ENCODE data around the gene TMEFF1. TPM values are rescaled to one million over a fixed set of nuclear protein-coding genes. Genes with fewer than 3 reads are reported as not detected.

The TMEFF1 gene
- 8.6 and 9.1 TPM in 2 replicates for total RNA-seq
- long read RNA-seq = 0 reads

GRCh38 chr9:100472788-100473275, at the start of gene TMEFF1:
Gene TMEFF1, plus strand, starts transcription at chr9:100473149. Its CDS starts 396 bp downstream, at chr9:100473545.
- peak; percentile 86 for DNase-seq (ENCODE audit: extremely low spot score, unreplicated experiment)
- Mint-ChIP-seq H3K9me3 (ENCODE audit: unreplicated experiment) (no peaks in the 10 kb centered on the region), H3K27me3 (ENCODE audit: unreplicated experiment) (no peaks in the 10 kb centered on the region), H3K4me3 (ENCODE audit: unreplicated experiment) (peak within 1 kb of the TSS; percentile 71), H3K36me3 (ENCODE audit: unreplicated experiment) (peaks cover 2% of the 10 kb centered on the region), H3K4me1 (ENCODE audit: unreplicated experiment) (peaks cover 12% of the 10 kb centered on the region), H3K27ac (ENCODE audit: unreplicated experiment) (no peak within 1 kb of the TSS)
- TF ChIP-seq CTCF (IDR thresholded peaks at IDR 0.05) = peak; percentile 49

DNA sequence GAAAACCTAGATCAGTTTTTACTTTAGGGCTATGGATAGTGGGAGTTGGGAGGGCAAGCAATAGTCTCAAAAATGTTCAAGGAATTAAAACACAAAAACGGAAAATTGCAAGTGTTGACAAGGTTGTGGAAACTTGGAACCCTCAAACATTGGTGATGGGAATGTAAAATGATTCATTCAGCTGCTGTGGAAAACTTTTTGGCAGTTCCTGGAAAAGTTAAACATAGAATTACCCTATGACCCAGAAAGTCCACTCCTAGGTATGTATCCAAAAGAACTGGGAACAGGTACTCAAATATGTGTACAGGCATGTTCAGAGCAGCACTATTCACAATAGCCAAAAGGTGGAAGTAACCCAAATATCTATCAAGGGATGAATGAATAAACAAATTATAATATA, 47.2 kb upstream of the TMEFF1 start:
- no peak for DNase-seq (ENCODE audit: extremely low spot score, unreplicated experiment)
- H3K4me1 Mint-ChIP-seq (ENCODE audit: unreplicated experiment) = peaks cover 40% of the 10 kb centered on the region
- no peaks in the 10 kb centered on the region for H3K9me3 Mint-ChIP-seq (ENCODE audit: unreplicated experiment)
- peak overlapping the region; percentile 87 for H3K4me3 Mint-ChIP-seq (ENCODE audit: unreplicated experiment)
- no peaks in the 10 kb centered on the region for H3K27me3 Mint-ChIP-seq (ENCODE audit: unreplicated experiment)
- TF ChIP-seq CTCF (IDR thresholded peaks at IDR 0.05) = no peak
- peaks cover 6% of the 10 kb centered on the region for H3K36me3 Mint-ChIP-seq (ENCODE audit: unreplicated experiment)
- peak overlapping the region; percentile 98 for H3K27ac Mint-ChIP-seq (ENCODE audit: unreplicated experiment)

DNA sequence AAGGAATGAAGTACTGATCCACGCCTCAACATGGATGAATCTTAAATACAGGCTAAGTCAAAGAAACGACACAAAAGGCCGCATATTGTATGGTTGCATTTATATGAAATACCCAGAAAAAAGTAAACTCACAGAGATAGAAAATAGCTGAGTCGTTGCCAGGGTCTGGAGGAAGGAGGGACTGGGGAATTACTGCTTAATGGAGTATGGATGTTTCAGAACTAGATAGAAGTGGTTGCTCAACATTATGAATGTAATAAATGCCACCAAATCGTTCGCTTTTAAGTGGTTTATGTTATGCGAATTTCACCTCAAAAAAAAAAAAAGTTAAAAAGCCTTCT, 46.8 kb upstream of the TMEFF1 start:
- DNase-seq (ENCODE audit: extremely low spot score, unreplicated experiment) = no peak
- no peak for TF ChIP-seq CTCF (IDR thresholded peaks at IDR 0.05)
- Mint-ChIP-seq H3K27ac (ENCODE audit: unreplicated experiment) (peak overlapping the region; percentile 98), H3K9me3 (ENCODE audit: unreplicated experiment) (no peaks in the 10 kb centered on the region), H3K4me3 (ENCODE audit: unreplicated experiment) (peak overlapping the region; percentile 87), H3K4me1 (ENCODE audit: unreplicated experiment) (peaks cover 40% of the 10 kb centered on the region), H3K27me3 (ENCODE audit: unreplicated experiment) (no peaks in the 10 kb centered on the region), H3K36me3 (ENCODE audit: unreplicated experiment) (peaks cover 6% of the 10 kb centered on the region)

DNA sequence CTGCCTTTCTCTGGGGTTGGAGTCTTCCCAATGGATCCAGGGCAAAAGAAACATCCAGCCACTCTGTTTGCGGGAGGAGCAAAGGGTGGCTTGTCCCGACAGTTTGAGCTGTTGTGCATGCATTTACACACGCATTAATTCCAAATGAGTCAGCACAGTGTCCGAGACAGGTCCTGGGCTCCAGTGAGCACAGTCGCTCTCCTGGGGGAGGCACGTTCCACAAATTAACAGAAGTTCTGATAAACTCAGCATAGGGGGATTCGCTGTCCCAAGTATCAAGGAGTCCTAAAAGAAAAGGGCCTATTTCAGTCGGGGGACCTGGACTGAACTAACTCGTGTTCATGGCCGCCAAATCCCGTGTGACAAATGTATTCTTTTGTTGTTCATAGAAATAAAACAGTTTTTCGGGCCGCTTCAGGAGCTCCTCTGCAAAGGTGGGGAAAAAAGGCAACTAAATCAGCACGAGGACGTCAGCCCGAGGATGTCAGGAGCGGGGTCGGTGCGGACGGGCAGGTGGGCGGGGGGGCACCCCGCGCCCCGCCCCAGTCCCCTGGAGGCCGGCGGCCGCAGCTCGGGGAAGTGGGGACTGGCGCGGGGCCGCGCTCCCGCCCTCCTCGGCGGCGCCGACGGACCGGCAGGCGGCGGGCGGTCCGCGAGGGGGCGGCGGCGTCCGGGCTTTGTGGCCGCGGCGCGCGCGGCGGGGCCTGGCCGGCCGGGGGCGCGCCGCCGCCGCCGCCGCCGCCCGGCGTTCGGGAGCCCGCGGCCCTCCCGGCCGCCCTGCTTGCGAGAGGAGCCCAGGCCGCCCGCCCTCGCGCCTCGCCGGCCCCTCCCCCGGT, 46.2 kb upstream of the TMEFF1 start, which contains the start of gene MSANTD3:
Gene MSANTD3, plus strand, starts transcription at position 614 of the 836 bp plus-strand sequence. CDS start 14,796 bp downstream, outside the sequence.
- peak; percentile 88 for DNase-seq (ENCODE audit: extremely low spot score, unreplicated experiment)
- Mint-ChIP-seq H3K36me3 (ENCODE audit: unreplicated experiment) (peaks cover 9% of the 10 kb centered on the region), H3K27me3 (ENCODE audit: unreplicated experiment) (no peaks in the 10 kb centered on the region), H3K4me1 (ENCODE audit: unreplicated experiment) (peaks cover 44% of the 10 kb centered on the region), H3K4me3 (ENCODE audit: unreplicated experiment) (peak within 1 kb of the TSS; percentile 87), H3K27ac (ENCODE audit: unreplicated experiment) (peak within 1 kb of the TSS; percentile 98), H3K9me3 (ENCODE audit: unreplicated experiment) (no peaks in the 10 kb centered on the region)
- no peak for TF ChIP-seq CTCF (IDR thresholded peaks at IDR 0.05)
